Spleen (tissue), 11 donors: ENCODE data around the gene OR3A3. TPM values are rescaled to one million over a fixed set of nuclear protein-coding genes. Genes with fewer than 3 reads are reported as not detected.
"Not testable (repeated sequence)": the region's sequence is repeated elsewhere in the genome, so short reads cannot be mapped to it uniquely, and the experiment has no call there.

ENCODE experiments used
- DNase-seq: peaks from one replicate; pipeline ENCODE4 v3.0.0-alpha.2; 2020
- H3K27ac ChIP-seq, 8 donors: fragments of 200-600 bp; sonication (generic) in 7 of 8; 1 replicate in 4 of 8; 2 replicates in 4 of 8; pipeline versions ENCODE4 v1.5.0 to v1.8.0; 2016 to 2021; ENCODE audit warnings: inconsistent platforms in 4 of 8, mild to moderate bottlenecking in 4 of 8, moderate library complexity in 1 of 8
- H3K27me3 ChIP-seq, 7 donors: fragments of 200-600 bp; sonication (generic) in 6 of 7; replicated peaks in 1 of 7; 1 replicate in 4 of 7; 2 replicates in 3 of 7; pipeline versions ENCODE4 v1.5.0 to v1.8.0; 2016 to 2021; ENCODE audit warnings: inconsistent platforms in 3 of 7, mild to moderate bottlenecking in 1 of 7
- H3K36me3 ChIP-seq, 6 donors: fragments of 200-600 bp; sonication (generic) in 5 of 6; 1 replicate in 4 of 6; 2 replicates in 2 of 6; pipeline versions ENCODE4 v1.5.0 to v1.8.0; 2016 to 2021; ENCODE audit warnings: inconsistent platforms in 2 of 6
- H3K4me1 ChIP-seq, 6 donors: fragments of 200-600 bp; sonication (generic) in 5 of 6; 1 replicate in 3 of 6; 2 replicates in 3 of 6; pipeline versions ENCODE4 v1.5.0 to v1.8.0; 2016 to 2021; ENCODE audit warnings: inconsistent platforms in 3 of 6
- H3K4me3 ChIP-seq, 8 donors: fragments of 200-600 bp; sonication (generic) in 7 of 8; 1 replicate in 4 of 8; 2 replicates in 4 of 8; pipeline versions ENCODE4 v1.5.0 to v1.8.0; 2016 to 2021; ENCODE audit warnings: inconsistent platforms in 4 of 8, mild to moderate bottlenecking in 4 of 8, moderate library complexity in 2 of 8
- H3K9me3 ChIP-seq, 8 donors: fragments of 200-600 bp; sonication (generic) in 7 of 8; 1 replicate in 4 of 8; 2 replicates in 4 of 8; pipeline versions ENCODE4 v1.5.0 to v1.8.0; 2016 to 2021; ENCODE audit warnings: inconsistent platforms in 4 of 8
- CTCF ChIP-seq, 11 experiments: fragments of 200-600 bp in 7 of 11; fragments of 450-650 bp in 4 of 11; sonication (generic) in 4 of 11; IDR thresholded peaks in 8 of 11; conservative IDR thresholded peaks in 3 of 11; 1 replicate in 7 of 11; 2 replicates in 4 of 11; pipeline versions ENCODE4 v1.4.0 to v1.8.0; 2016 to 2021; ENCODE audit warnings: antibody characterized with exemption in 11 of 11, inconsistent platforms in 4 of 11, mild to moderate bottlenecking in 1 of 11
- POLR2A ChIP-seq, 3 donors: fragments of 450-650 bp; IDR thresholded peaks; one replicate each; pipeline ENCODE4 v1.5.1; 2017; ENCODE audit warnings: antibody characterized with exemption in 3 of 3, mild to moderate bottlenecking in 1 of 3
- POLR2AphosphoS5 ChIP-seq, 3 donors: sonication (generic); formaldehyde crosslinking; IDR thresholded peaks; one replicate each; pipeline ENCODE4 v1.5.1; 2017; ENCODE audit warnings: antibody characterized with exemption in 3 of 3
- WGBS, 5 donors: extraction: QIAGEN DNeasy Blood & Tissue Kit in 3 of 5; methylation state at CpG; one replicate each; pipeline versions ENCODE4 v1.1.5 to v1.1.7; 2013 to 2018; 5-methylcytosine and 5-hydroxymethylcytosine counted together
- intact Hi-C: fragments of 100-400 bp; cut with DNase I; formaldehyde crosslinking; loops from one replicate; pipeline ENCODE4 v1.15.0; 2023; ENCODE audit warnings: low total_unique reads
- polyA plus RNA-seq, 3 donors: library from polyadenylated mRNA; stranded (reverse); fragments of 200-250 nt; gene quantifications; one replicate each; pipeline ENCODE4 v1.2.1, GENCODE V29; 2013
- small RNA-seq, 4 donors: library from RNA; depleted of rRNA; stranded (forward); fragments of <200 nt; gene quantifications; one replicate each; pipeline ENCODE3, GENCODE V24; 2016
- total RNA-seq, 7 donors: library from RNA; depleted of rRNA in 3 of 7; stranded (reverse); fragments of >200 nt in 3 of 7; fragmentation: NEBNext Ultra II Directional in 4 of 7; extraction: Animal tissue kit (Norgen Biotek cat#: 25700) in 4 of 7; gene quantifications; one replicate each; pipeline versions ENCODE4 v1.1.0 to v1.2.1, GENCODE V29; 2016 to 2021
- donor health status: healthy with polysubstance abuse.
- donor health status: DM: no; HTN: no; CAD: no; lungs with moderate emphysema.
- donor health status: DM: no; HTN: no; CAD: no.
- donor health status: Bipolar disorder and iron deficiency.
- donor health status: healthy.
- donor health status: DM: no; HTN: no; CAD: no.
- donor health status: DM: yes; HTN: yes; CAD: no.

OR3A3 gene
- total and polyA plus RNA-seq, 10 donors: 0.60 to 0.85 TPM; not detected in 8

DNA sequence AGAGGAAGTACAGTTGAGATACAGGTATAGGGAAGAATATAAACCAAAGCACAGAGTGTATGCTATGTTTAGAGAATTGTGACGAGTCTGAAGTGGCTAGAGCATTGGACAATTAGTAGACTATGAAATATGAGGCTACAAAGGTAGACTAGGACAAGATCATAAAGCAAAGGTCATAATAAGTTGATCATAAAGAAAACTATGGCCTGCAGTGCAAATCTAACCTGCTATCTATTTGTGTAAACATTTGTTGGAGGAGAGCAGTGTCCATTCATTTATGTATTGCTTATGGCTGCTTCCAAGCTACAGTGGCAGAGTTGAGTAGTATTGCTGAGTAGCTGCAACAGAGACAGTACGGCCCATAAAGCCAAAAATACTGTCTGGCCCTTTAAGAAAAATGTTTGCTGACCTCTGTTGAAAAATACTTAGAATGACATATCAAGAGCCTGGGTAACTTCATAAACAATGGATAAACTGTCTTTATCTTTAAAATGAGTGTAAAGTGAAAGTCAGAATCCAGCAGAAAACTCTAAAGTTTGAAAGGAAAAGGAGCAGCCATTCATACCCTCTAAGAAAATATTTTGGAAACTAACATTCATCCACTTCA, 37.0 kb downstream of the OR3A3 start:
- no peaks in the 10 kb centered on the region for H3K4me1 ChIP-seq
- no peak overlapping the region for H3K27ac ChIP-seq
- H3K36me3 ChIP-seq: no peaks in the 10 kb centered on the region
- intact Hi-C loops: no loop called here
- 40 to 58% (median 46%) methylated on average over 2 of the region's 2 CpGs for WGBS, 5 donors
- no peak for DNase-seq
- H3K4me3 ChIP-seq: no peak overlapping the region
- no peak for TF ChIP-seq POLR2A (IDR thresholded peaks at IDR 0.05)
- no peaks in the 10 kb centered on the region for H3K9me3 ChIP-seq
- H3K27me3 ChIP-seq: peaks cover 0 to 7% (median 0%) of the 10 kb centered on the region in 7 donors

DNA sequence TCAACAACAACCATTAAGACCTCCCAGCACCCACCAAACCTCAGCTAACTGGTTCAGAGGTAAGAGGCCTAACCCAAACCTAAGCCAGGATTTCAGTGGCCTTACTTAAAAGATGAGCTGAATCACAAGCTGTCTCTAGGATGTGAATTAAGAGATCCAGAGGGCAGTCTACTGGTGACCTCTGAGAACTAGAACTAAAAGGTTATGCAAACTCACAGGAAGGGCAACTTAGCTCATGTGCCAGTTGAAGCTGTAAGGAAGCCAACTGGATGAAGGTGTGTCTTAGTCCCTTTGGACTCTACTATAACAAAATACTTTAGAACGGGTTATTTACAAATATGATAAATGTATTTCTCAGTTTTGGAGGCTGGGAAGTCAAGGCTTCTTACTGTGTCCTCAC, 55.2 kb downstream of the OR3A3 start:
- H3K27ac ChIP-seq, intact Hi-C loops, H3K4me1 ChIP-seq, DNase-seq, H3K36me3 ChIP-seq, H3K9me3 ChIP-seq, H3K27me3 ChIP-seq, H3K4me3 ChIP-seq: not testable (repeated sequence)
- WGBS, 5 donors: 63 to 92% (median 80%) methylated on average over 1 of the region's 1 CpG

DNA sequence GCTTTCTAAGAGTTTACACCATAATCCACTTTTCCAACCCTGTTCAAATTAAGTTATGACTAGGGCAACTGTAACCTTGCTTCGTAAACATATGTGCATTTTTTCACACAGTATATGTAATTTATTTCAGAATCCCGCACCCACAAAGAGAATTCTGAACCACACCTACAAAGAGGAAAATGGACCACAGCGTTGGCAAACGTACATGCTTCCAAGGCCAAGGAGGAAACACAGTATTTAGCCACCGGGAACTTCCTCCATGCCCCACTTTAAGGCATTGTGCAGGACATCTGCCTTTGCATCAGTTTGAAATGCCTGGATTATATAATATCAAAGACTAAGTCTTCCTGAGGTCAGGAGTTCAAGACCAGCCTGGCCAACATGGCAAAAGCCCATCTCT, 58.4 kb downstream of the OR3A3 start:
- Histone ChIP-seq H3K36me3 (no peaks in the 10 kb centered on the region), H3K4me3 (no peak overlapping the region), H3K27ac (no peak overlapping the region), H3K9me3 (peaks cover 0 to 3% (median 0%) of the 10 kb centered on the region in 8 donors), H3K4me1 (peaks cover 0 to 1% (median 0%) of the 10 kb centered on the region in 6 donors), H3K27me3 (no peaks in the 10 kb centered on the region)
- no peak for DNase-seq
- intact Hi-C loops: no loop called here
- WGBS, 5 donors: 65 to 78% (median 70%) methylated on average over 5 of the region's 5 CpGs
- TF ChIP-seq POLR2AphosphoS5 (IDR thresholded peaks at IDR 0.05) (no peak), POLR2A (IDR thresholded peaks at IDR 0.05) (no peak), CTCF (IDR thresholded peaks at IDR 0.05 in 8 of 11, conservative IDR thresholded peaks at IDR 0.05 in 3 of 11) (no peak)

- Histone ChIP-seq H3K4me3 (no peak within 1 kb of the TSS), H3K27me3 (no peaks in the 10 kb centered on the region), H3K9me3 (peaks cover 0 to 3% (median 0%) of the 10 kb centered on the region in 8 donors), H3K4me1 (peaks cover 0 to 11% (median 0%) of the 10 kb centered on the region in 6 donors), H3K36me3 (no peaks in the 10 kb centered on the region), H3K27ac (no peak within 1 kb of the TSS)
- intact Hi-C loops: no loop called here
- TF ChIP-seq POLR2A (IDR thresholded peaks at IDR 0.05) (no peak), CTCF (IDR thresholded peaks at IDR 0.05 in 8 of 11, conservative IDR thresholded peaks at IDR 0.05 in 3 of 11) (no peak), POLR2AphosphoS5 (IDR thresholded peaks at IDR 0.05) (no peak)
- WGBS, 5 donors: 92 to 98% (median 96%) methylated on average over 37 to 38 of the region's 38 CpGs
- DNase-seq: no peak
These were observed 60.4 kb downstream of the OR3A3 start, which contains the start of gene SPATA22 for GRCh38 chr17:3471599-3471998. SPATA22 (minus strand) TSS chr17:3471819; CDS start chr17:3469325, 2,494 bp downstream.

DNA sequence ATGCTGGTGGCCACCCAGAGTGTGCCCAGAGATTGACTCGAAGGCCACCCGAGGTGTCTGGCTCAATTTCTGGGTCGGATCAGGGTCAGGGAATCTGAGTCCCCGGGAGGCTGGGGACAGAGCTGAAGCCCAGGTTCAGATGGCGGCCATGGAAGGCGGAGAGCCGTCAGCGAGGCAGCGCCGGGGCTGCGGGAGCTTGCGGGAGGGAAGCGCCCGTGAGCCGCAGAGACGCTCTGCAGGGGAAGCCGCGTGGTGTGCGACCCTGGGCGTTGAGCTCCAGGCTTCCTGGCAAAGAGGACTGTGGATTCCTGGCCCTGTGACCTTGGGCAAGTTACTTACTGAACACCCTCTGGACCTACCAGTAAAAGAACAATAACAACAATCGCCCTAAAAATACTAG, 61.0 kb downstream of the OR3A3 start:
- no peak overlapping the region for H3K27ac ChIP-seq
- no peak for DNase-seq
- H3K27me3 ChIP-seq: no peaks in the 10 kb centered on the region
- H3K9me3 ChIP-seq: peaks cover 0 to 3% (median 0%) of the 10 kb centered on the region in 8 donors
- 84 to 95% (median 90%) methylated on average over 21 of the region's 21 CpGs for WGBS, 5 donors
- no peak overlapping the region for H3K4me3 ChIP-seq
- intact Hi-C loops: no loop called here
- peaks cover 0 to 11% (median 0%) of the 10 kb centered on the region in 6 donors for H3K4me1 ChIP-seq
- TF ChIP-seq POLR2A (IDR thresholded peaks at IDR 0.05) (no peak), POLR2AphosphoS5 (IDR thresholded peaks at IDR 0.05) (no peak), CTCF (IDR thresholded peaks at IDR 0.05 in 8 of 11, conservative IDR thresholded peaks at IDR 0.05 in 3 of 11) (no peak)
- no peaks in the 10 kb centered on the region for H3K36me3 ChIP-seq

Small RNAs within 50 kb of the gene (small RNA-seq; reads per million reads assigned to genes)
- 0 reads per million in 4 donors for gene OR1AC1P

Other genes starting within 250 kb of the OR3A3 start
- not detected for gene OR1A2, start 213.9 kb upstream of the OR3A3 start, total RNA-seq
- gene OR1A2, start 213.9 kb upstream of the OR3A3 start, polyA plus RNA-seq: not detected
- gene OR1A1, start 203.7 kb upstream of the OR3A3 start, total RNA-seq: not detected
- gene OR1A1, start 203.7 kb upstream of the OR3A3 start, polyA plus RNA-seq: not detected
- under 1 TPM in 1 of 7 donors, not detected in 6; 0.32 TPM for gene OR3A1, start 113.0 kb upstream of the OR3A3 start, total RNA-seq
- gene OR3A1, start 113.0 kb upstream of the OR3A3 start, polyA plus RNA-seq: under 1 TPM in 1 of 3 donors, not detected in 2; 0.16 TPM
- 1 to 10 TPM in 1 of 7 donors, under 1 TPM in 2, not detected in 4; 0.23 to 1.6 (median 0.30) TPM for gene OR3A2, start 25.1 kb upstream of the OR3A3 start, total RNA-seq
- not detected for gene OR3A2, start 25.1 kb upstream of the OR3A3 start, polyA plus RNA-seq
- under 1 TPM in 1 of 7 donors, not detected in 6; 0.29 TPM for gene OR1E1, start 13.0 kb upstream of the OR3A3 start, total RNA-seq
- not detected for gene OR1E1, start 13.0 kb upstream of the OR3A3 start, polyA plus RNA-seq
- gene OR1E2, start 22.5 kb downstream of the OR3A3 start, total RNA-seq: not detected
- not detected for gene OR1E2, start 22.5 kb downstream of the OR3A3 start, polyA plus RNA-seq
- gene SPATA22, start 60.4 kb downstream of the OR3A3 start, total RNA-seq: under 1 TPM in 1 of 7 donors, not detected in 6; 0.54 TPM
- under 1 TPM; 0.22 to 0.80 (median 0.24) TPM for gene SPATA22, start 60.4 kb downstream of the OR3A3 start, polyA plus RNA-seq
- 10 to 100 TPM in 1 of 7 donors, 1 to 10 TPM in 6; 1.4 to 10.8 (median 7.0) TPM for gene ASPA, start 64.6 kb downstream of the OR3A3 start, total RNA-seq
- gene ASPA, start 64.6 kb downstream of the OR3A3 start, polyA plus RNA-seq: 1 to 10 TPM in 1 of 3 donors, under 1 TPM in 2; 0.86 to 1.6 (median 0.93) TPM
- 1 to 10 TPM in 5 of 7 donors, under 1 TPM in 2; 0.32 to 2.0 (median 1.2) TPM for gene TRPV3, start 146.4 kb downstream of the OR3A3 start, total RNA-seq
- gene TRPV3, start 146.4 kb downstream of the OR3A3 start, polyA plus RNA-seq: under 1 TPM; 0.13 to 0.45 (median 0.20) TPM
- gene TRPV1, start 198.0 kb downstream of the OR3A3 start, total RNA-seq: 1 to 10 TPM; 2.1 to 6.8 (median 4.2) TPM
- gene TRPV1, start 198.0 kb downstream of the OR3A3 start, polyA plus RNA-seq: 1 to 10 TPM; 2.2 to 3.0 (median 2.5) TPM
- 10 to 100 TPM in 6 of 7 donors, 1 to 10 TPM in 1; 8.6 to 13.6 (median 10.4) TPM for gene SHPK, start 224.9 kb downstream of the OR3A3 start, total RNA-seq
- gene SHPK, start 224.9 kb downstream of the OR3A3 start, polyA plus RNA-seq: 1 to 10 TPM; 2.3 to 4.3 (median 2.6) TPM
- gene CTNS, start 225.4 kb downstream of the OR3A3 start, total RNA-seq: 10 to 100 TPM; 11.8 to 42.5 (median 16.5) TPM
- gene CTNS, start 225.4 kb downstream of the OR3A3 start, polyA plus RNA-seq: 1 to 10 TPM; 5.7 to 8.9 (median 5.7) TPM